LNCaP clone FGC (cell line): ENCODE data around the gene PANX3.

Source experiments
- DNase-seq: peaks from one replicate; pipeline ENCODE4 v3.0.0-alpha.2; 2011; ENCODE audit warnings: low read depth
- H3K4me3 ChIP-seq: 2 replicates; pipeline ENCODE4 v1.5.1; 2011; ENCODE audit warnings: mild to moderate bottlenecking, low read depth, low read length, control low read depth
- CTCF ChIP-seq: IDR thresholded peaks from 2 replicates; pipeline ENCODE4 v1.5.1; 2012; ENCODE audit warnings: mild to moderate bottlenecking; ENCODE audit not compliant: control insufficient read depth, insufficient read depth; ENCODE audit errors: extremely low read depth

The PANX3 gene

GRCh38 chr11:124610295-124610694, 933 bp upstream of the PANX3 start:
- no peak for TF ChIP-seq CTCF
- DNase-seq, result no peak

GRCh38 chr11:124612045-124612444, 817 bp downstream of the PANX3 start:
- DNase-seq, result no peak
- no peak for TF ChIP-seq CTCF
- H3K4me3 ChIP-seq, result no peak overlapping the region

More at GRCh38 chr11:124610295-124610694, 933 bp upstream of the PANX3 start:
- H3K4me3 ChIP-seq, result no peak overlapping the region

DNA sequence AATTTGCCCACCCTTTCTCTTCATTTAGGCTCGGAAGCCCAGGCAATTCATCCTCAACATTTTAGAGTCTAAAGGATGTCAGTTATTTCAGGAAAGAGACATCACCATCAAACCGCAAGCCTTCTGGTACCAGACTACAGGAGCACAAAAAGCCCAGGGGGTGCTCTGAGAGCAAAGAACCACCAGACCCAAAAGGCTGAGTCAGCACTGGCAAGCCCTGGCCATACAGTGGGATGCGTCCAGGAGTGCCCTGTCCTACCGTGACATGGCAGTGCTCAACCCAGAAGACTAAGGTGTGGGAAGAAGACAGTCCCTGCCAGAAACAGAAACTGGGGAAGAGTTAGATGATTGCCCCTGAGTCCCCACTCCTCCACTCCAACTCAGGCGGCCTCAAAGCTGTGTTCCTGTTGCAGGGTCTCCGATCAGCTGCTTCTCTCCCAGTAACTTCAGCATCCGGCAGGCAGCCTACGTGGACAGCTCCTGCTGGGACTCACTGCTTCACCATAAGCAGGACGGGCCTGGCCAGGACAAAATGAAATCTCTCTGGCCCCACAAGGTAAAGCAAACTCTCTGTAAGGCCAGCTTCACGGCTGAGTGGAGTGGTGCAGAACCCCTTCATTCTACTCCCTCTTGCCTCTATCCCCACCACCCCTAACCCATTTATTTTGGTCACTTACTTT, 1.5 kb downstream of the PANX3 start:
- DNase-seq, result no peak
- no peak overlapping the region for H3K4me3 ChIP-seq
- TF ChIP-seq CTCF, result no peak

DNA sequence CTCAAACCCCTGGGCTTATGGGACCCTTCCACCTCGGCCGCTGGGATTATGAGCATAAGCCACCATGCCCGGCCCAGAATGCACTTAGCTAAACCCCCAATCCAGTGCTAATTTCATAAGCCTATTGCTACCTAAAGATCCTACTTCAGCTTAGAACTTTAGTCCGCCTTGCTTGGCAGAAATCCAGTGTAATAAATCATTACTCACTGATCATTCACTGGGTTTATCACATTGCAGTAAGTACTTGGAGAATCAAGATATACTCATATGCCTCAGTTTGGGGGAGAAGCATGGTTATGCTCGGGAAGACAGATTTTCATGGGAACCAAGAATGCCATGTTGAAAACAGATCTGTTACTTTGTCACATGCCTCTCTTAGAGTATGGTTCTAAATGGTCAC, 7.6 kb downstream of the PANX3 start:
- no peak overlapping the region for H3K4me3 ChIP-seq
- TF ChIP-seq CTCF, result no peak
- DNase-seq, result no peak

- peak; percentile 77 for DNase-seq
- no peak for TF ChIP-seq CTCF
- peak within 1 kb of the TSS; percentile 93 for H3K4me3 ChIP-seq
These were observed 11.6 kb downstream of the PANX3 start, which contains the start of gene TBRG1 for GRCh38 chr11:124622531-124623451. TSS of gene TBRG1 (plus strand) at chr11:124622864. CDS start at chr11:124623084, 220 bp downstream.

DNA sequence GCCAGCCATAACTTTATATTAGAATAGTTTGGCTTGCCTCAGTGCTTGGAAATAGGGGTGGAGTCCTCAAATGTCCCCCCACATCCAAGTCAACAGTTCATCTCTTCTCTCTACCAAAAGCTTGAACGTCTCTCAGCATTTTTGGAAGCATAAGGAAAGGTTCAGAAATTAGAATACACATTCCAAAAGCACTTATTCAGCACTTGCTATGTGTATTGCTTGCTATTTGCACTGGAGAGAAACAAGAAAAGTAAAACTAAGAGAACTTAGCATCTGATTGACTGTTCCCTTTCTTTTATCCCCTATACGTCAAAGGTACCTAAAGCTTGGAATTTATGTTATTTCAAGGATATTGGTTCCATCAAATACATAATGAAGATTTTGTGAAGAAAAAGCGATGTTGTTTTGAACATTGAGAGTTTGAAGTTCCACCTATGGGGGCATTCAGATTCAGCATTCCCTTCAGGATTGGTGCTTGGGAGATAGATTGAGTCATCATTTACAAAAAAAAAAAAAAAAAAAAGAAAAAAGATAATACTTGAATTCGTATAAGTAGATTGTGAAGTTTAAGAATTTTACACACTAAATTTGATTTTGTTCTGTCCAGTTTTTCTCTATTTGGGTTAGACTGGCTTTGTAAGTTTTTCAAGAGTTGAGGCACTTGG, 12.8 kb downstream of the PANX3 start:
- TF ChIP-seq CTCF, result no peak
- no peak for DNase-seq
- peak overlapping the region; percentile 93 for H3K4me3 ChIP-seq
